ENCODE results near the gene IER5L.
A peak's percentile ranks its signal among the peaks of the same experiment; 100 is the strongest.
"Not testable (repeated sequence)": the region's sequence is repeated elsewhere in the genome, so short reads cannot be mapped to it uniquely, and the experiment has no call there.

IER5L gene

DNA sequence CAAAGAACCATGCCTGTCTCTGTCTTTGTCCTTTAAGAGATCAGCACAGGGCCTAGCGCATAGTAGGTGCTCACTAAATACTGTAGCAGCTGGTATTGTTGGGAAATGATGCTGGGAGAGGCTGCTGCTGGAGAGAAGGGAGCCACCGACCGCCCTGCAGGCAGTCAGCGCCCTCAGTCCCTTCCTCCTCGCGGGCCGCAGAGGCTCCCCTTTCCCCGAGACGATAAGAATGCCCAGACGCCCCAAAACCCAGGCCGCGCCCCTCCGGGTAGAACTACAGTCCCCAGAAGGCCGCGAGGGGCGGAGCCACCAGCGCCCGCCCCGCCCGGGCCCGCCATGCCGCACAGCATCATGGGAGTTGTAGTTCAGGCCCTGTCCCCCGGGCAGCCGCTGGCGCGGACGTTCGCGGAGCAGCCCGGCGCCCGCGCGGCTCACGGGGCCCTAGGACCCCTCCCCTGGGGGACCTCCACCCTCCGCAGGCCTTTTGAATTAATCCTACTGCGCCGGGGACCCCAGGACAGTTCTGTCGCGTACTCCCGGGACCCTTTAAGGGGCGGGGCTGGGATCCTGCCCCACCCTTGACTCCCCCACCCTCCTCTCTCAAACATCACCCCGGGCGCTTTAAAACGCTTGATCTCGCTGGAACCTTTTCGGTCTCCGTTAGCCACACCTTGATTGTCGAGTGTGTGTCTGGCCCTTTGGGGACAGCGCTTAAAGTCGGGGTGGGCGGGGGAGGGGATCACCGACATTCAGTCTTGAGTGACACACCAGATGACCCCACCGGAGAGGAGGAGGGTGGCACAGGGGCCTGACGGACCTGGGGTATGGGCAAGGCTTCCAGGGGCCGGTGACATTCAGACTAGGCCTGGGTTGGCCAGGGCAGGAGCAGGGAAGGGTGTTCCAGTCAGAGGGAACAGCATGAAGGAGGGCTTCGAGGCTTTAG lies 24.8 kb upstream of the IER5L start:
- DNase-seq: peak; percentile 89

DNA sequence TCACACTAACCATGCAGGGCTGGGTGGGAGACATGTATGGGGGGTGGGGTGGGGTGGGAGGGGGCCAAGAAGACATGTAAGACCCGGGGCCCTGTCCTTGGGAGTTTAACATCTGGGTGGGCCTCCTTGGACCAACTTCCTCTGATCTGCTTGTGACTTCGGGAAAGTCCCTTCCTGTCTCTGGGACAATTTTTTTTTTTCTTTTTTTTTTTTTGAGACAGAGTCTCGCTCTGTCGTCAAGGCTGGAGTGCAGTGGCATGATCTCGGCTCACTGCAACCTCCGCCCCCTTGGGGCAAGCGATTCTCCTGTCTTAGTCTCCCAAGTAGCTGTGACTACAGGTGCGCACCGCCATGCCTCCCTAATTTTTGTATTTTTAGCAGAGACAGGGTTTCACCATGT lies 23.8 kb upstream of the IER5L start:
- DNase-seq: no peak

DNA sequence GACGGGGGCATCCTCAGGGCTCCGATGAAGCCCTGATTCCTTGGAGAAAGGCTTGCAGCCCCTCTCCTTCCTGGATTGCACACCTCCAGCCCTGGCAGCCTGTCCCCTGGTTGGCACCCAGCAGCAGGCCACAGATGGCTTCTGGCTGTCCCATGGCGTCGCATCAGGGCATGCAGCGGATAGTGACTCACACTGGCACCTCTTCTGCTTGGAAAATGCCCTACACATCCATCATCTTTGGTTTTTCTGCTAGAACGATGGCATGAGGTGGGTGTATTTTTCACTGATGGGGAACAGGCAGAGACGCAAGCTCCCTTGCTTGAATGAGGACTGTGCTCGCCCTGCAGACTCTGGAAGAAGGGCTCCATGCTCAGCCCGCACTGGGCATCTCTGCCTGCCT lies 23.2 kb upstream of the IER5L start:
- DNase-seq: no peak

DNA sequence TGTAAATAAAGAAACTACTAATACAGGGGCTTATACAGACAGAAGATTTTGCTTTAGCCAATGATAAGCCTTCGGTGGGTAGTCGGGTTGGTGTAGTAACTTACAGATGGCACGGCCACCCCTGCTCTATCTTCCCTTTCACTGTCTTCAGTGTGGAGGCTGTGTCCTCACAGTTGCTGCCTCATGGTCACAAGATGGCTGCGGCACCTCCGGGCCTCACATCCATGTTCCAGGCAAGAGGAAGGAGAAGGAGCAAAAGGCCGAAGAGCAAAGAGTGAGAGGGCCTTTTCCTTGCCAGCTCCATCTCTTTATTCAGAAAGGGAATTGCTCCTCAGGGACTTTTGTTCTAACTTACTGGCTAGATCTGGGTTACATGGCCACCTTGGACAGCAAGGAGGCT lies 22.2 kb upstream of the IER5L start:
- no peak for DNase-seq

DNA sequence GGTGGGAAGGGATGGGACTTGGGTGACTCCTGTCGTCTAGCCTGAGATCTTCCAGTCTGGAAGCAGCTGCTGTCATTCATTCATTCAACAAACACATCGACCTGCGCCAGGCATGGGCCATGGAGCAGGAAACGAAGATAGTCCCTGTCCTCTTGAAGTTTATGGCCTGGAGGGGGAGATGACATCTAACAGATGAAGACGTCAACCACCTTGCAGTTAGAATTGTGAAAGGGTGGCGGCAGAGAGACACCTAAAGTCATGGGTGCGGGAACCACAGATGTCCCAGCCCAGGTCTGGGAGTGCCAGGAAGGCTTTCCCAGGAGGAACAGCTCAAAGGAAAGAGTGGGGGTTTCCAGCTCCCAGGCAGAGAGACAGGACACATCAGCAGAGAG lies 21.0 kb upstream of the IER5L start:
- DNase-seq: no peak

DNA sequence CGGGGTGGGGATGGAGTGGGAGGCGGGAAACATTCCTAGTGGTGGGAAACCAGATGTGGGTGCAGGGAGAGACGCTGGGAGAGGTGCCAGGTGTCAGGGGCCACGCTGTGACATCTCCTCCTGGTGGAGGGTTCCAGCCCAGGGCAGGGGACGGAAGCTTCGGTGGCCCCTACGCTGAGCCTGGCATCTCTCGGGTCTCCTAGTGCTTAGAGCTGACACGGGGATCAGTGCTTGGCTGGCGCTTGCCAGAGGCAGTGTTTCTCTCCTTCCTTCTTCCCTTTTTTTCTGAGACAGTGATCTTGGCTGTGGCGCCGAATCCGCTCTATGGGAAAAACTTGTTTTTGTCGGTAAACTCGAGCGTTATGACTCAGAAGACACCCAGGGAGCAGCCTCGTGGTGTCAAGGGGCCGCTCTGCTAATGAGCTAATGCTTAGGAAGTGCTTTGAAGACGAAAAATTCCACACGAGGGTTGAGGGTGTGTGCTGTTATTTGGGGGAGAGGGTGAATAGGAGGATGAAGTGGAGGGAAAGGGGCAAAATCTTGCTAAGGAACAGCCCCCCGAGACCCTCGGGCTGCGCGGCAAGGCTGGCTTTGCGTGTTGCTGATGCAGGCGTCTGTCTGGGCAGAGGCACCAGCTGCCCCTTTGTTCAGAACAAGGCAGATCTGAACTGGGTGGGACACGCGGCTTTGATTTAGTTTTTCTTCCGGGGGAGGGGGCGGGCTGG lies 20.4 kb upstream of the IER5L start:
- no peak for DNase-seq

DNA sequence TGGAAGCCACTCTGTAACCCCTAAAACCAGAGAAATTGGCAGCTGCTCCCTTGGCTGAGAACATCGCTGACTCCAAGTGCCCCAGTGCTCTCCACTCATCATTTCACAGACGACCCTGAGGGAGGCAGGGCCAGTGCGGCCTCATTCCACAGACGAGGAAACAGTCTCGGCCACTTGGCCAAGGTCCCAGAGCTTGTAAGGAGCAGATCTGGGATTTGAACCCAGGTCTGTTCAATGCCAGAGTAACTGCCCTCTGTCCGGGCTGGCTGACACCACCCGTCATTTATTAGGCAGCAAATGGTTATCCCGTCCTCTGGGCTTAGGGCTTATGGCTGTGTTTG lies 19.9 kb upstream of the IER5L start:
- no peak for DNase-seq

DNA sequence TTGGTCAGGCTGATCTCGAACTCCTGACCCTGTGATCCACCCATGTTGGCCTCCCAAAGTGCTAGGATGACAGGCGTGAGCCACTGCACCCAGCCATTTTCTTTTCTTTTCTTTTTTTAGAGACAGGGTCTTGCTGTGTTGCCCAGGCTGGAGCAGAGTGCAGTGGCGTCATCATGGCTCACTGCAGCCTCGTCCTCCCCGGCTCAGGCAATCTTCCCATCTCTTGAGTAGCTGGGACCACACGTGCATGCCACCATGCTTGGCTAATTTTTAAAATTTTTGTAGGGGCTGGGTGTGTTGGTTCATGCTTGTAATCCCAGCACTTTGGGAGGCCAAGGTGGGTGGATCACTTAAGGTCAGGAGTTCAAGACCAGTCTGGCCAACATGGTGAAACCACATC lies 19.0 kb upstream of the IER5L start:
- DNase-seq: not testable (repeated sequence)

DNA sequence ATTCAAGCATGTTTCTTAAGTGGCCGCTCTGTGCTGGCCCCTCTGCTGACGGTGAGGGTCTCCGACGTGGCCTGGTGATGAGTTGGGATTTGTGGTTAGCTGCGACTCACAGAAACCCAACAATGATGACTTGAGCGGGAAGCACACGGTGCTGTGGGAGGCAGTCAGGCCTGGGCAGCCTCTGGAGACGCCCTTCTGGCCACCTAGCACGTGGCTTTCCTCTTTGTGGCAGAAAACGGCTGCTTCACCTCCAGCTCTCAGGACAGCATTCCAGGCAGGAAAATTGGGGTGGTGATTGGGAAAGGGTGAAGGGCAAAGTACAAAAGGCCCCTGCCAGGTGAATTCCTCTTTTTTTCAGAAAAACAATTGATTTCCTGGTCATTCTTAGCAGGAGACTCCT lies 17.5 kb upstream of the IER5L start:
- DNase-seq: no peak

DNA sequence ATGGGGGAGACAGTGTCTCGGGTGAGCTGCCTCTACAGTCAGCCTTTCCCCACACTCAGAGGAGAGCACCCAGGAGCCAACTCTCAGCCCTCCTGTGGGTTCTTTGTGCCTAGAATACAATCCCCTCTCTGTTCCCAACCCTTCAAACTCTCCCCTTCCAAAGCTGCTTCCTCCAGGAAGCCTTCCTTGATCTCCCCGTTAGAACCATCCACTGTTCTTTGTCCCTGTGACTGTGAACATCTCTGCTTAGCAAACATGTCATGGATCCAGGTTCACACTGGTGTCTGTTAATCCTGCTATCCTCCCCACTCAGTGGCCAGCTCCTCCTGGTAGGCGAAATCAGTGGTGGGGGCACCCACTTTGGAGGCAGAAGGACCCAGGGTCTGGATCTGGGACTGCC lies 16.2 kb upstream of the IER5L start:
- no peak for DNase-seq

DNA sequence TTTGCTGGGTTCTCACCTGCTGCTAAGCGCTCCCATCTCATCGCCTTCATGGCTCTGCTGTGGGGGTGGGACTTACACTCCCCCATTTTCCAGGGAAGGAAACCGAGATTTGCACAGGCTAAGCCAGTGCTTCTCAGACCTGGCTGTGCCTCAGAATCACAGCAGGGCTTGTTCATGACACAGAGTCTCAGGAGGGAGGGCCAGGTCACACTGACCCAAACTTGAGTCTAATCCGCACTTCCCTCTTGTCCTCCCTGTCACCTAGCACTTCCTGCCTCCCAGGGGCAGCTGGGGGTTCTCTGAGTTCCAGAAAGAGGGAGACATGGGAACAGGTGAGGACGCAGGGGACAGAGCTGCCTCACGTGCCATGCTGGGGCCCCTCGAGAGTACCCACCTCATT lies 15.6 kb upstream of the IER5L start:
- no peak for DNase-seq

DNA sequence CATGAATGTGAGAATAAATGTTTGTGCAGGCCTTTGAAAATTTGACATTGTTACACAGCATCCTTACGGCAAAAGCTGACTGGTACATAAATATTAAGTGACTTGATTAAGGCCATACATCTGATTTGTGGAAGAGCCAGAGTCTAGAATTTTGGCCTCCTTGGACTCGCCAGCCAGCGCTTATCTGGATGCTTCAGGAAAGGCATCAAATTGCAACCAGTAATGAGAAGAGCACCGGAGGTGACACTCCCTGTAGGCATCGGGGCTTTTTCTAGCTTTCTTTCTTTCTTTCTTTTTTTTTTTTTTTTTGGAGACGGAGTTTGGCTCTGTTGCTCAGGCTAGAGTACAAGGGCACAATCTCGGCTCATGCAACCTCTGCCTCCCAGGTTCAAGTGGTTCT lies 13.2 kb upstream of the IER5L start:
- no peak for DNase-seq

DNA sequence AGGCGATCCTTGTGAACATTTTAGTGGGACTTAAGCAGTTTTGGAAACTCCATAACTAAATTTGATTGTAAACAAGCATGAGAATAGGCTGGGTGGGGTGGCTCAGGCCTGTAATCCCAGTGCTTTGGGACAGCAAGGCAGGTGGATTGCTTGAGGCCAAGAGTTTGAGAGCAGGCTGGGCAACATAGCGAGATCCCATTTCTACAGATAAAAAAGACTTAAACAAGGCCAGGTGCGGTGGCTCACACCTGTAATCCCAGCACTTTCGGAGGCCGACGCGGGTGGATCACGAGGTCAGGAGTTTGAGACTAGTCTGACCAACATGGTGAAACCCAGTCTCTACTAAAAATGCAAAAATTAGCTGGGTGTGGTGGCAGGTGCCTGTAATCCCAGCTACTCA lies 11.9 kb upstream of the IER5L start:
- not testable (repeated sequence) for DNase-seq

DNA sequence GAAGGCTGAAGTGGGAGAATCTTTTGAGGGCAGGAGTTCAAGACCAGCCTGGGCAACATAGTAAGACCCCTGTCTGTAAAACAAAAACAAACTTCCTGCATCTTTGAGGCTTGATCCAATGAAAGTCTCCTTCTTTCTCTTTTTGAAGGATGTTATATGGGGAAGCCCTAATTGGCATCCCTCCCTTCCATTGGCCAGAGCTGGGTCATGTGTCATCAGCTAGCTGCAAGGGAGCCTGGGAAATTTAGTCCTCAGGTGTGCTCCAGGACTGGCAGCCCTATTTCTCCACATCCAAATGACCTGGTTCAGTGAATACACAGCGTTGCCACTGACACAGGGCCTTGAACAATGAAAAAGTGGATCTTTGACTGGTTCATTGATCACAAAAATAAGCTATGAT lies 9.0 kb upstream of the IER5L start:
- DNase-seq: no peak

DNA sequence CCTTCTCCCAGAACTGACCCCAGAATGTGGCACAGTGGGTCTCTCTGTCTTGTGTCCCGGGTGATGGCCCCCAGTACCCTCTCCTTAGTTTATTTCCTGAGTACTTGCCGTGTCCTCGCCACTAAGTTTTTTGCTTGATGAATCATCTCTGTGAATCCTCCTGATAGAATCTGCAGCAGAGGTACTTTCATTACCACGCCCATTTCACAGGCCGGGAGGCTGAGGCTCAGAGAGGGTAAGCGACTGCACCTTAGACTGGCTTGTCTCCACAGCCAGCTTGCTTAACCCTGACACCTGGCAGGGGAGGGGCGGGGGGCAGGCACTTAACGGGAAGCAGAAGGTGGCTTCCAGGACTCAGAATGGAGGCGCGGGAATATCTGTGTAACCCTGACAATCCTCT lies 7.9 kb upstream of the IER5L start:
- no peak for DNase-seq

DNA sequence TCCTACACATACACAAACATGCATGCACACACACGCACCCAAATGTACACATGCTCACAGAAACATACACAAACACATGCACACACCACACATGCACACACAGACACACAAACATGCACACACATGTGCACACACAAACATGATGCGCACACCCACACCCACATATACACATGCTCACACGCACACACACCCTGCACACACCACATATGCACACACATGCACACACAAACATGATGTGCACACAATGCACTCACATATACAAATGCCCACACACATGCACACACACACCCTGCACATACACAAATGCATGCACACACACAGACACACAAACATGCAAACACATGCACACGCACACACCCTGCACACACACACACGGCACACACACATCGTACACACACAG lies 7.3 kb upstream of the IER5L start:
- no peak for DNase-seq

DNA sequence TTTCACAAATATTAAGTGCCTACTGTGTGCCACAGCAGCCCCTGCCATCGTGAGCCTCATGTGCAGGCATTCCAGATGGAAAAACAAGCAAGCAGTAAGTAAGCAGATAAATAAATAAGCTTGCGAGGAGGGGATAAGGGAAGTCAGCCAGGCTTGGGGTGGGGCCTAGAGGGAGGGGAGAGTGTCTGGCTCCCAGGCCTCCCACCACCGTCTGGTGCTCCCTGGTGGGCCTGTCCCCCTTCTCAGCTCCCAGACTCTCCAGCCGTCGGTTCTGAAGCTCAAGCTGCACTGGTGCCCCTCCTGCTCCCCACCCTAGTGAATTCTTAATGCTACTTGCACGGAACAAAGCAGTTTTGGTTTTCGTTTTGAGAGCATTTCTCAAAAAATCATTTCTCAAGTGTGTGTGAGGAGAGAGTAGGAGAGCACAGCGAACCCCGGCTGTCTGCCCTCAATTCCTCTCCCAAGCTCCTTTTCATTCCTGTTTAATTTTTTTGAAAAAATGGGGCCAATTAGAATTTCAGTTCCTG lies 6.6 kb upstream of the IER5L start:
- no peak for DNase-seq

DNA sequence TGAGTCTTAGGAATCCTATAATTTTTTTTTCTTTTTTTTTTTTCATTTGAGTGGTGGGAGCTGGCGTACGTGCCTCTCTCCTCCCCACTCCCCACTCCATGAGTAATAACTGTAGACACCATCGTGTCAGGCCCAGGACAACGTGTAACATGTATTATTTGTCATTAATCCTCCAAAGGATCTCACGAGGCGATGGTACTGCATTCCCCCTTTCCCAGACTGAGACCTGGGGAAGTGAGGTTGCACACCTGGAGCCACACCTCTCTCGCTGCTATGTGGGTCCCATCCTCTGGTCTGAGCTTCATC lies 6.1 kb upstream of the IER5L start:
- no peak for DNase-seq

DNA sequence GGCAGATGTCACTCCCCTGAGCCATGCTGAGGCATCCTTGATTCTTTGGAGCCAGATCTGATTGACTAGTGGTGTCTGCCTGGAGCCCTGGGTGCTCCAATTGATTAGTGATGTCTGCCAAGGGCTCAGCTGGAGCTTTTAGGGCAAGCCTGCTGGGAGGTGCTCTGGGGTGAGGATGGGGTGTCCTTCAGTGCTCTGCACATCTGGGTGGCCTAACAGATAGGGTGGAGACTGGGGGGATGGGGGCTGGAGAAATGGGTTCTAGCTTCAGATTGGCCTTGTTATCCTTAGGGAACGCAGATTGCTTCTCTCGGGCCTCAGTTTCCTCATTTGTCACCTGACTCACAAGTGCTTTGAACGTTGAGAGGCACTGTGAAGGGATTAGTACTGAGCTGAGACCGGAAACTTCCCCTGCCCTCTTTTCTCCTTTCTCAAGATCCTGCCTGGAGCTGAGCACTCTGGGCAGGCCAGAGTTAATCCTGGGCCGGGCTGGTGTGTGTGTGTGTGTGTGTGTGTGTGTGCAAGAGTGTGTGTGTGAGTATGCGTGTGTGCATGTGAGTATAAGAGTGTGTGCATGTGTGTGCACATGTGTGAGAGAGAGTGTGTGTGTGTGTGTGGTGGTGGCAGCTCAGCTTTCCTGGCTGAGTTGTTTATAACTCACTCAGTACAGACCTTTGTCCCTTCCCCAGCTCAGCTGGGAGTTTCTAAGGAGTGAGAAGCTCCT lies 5.6 kb upstream of the IER5L start:
- no peak for DNase-seq

DNA sequence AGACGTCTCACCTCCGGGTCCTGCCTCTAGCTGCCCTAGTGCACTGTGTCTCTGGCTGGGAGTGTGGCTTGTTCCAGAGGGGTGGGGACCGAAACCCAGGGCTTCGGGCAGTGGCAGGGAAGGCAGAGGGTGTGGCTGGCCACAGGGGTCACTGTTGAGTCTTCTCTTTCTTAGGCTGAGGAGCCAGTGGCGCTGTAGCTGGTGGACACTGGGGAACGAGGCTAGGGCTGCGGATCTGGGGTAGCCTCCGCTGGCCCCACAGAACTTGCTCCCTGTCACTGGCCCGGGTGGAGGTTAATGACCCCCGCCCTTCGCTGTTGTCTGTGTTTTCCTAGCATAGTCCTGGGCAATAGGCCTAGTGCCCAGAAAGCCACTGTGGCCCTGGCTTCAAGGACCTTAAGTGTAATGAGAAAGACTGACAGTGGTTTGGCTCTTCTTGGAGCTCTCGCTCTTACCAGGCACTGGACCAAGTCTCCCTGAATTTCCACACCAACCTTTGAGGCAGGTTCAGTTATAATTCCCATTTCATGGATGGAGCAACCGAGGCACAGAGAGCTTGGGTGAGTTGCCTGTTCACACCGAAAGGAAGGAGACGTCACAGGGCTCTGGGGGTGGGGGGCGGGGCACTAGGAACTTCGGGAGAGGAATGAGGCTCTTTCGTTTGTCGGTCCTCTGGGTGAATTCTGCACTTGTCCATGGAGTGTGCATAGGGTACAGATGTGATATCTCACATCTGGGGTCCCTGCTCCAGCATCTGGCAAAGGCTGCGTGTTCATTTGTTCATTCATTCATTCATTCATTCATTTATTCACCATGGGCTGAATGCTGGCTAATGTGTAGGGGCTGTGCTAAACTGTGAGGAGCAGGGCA lies 4.8 kb upstream of the IER5L start:
- DNase-seq: no peak

DNA sequence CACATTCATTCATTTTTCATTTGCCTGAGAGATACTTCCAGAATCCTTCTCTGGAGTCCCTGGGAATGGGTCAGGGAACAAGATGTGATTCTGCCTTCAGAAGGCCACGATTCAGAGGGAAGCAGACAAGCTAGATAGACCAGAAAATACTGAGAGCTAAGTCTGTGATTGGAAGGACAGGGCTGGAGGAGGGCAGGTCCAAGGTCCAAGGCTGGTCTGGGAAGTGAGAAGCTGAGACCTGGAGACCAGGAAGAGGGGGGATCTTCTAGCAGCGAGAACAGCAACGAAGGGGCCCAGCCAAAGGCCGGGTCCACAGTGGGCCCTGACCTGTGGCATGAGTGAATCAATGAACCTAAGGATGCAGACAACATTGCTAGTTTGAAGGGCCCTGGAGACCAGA lies 4.1 kb upstream of the IER5L start:
- no peak for DNase-seq

DNA sequence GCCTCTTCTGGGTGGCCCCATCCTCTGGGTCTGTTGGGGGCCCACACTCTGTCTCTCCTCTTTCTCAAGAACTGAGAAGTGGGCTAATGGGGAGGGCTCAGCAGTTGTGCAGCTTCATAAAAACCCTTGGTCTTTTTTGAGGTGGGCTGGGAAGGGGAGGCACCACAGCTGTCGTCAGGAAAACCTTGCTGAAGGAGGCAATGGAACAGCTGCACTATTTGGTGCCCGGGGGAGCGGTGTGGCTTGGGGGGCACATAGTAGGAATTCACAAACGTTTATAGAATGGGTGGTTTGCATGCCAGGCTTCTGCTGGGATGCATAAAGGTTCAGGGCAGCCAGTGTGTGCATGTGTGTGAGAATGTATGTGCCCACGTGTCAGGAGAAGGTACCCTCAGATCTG lies 3.2 kb upstream of the IER5L start:
- DNase-seq: no peak
